Measurements from ENCODE around the gene CTTNBP2.

CTTNBP2 gene

GRCh38 chr7:117750612-117751563 lies 122.4 kb downstream of the CTTNBP2 start:
- Histone ChIP-seq H3K27ac (ENCODE audit: extremely low read depth, low read depth, low read length) (no peak overlapping the region), H3K4me3 (ENCODE audit: low read depth, low read length) (no peak overlapping the region), H3K4me1 (ENCODE audit: control insufficient read depth, insufficient read depth, low read length) (no peaks in the 10 kb centered on the region), H3K36me3 (ENCODE audit: control insufficient read depth in 2 of 2, insufficient read depth in 1 of 2, low read length in 2 of 2) (no peaks in the 10 kb centered on the region; a peak in 1 of 3 replicates), H3K9me3 (ENCODE audit: control insufficient read depth, insufficient read depth, low read depth, low read length) (no peaks in the 10 kb centered on the region)
- TF ChIP-seq ZNF670 (tag by site-specific recombination; IDR thresholded peaks at IDR 0.05; ENCODE audit: low read depth) (no peak), ZNF654 (tag by site-specific recombination; IDR thresholded peaks at IDR 0.05; ENCODE audit: low read depth) (peak; percentile 29; the same call in 1 of the 2 replicates)
- CTCF ChIA-PET: interaction anchor here (0.5 to 2.1 kb wide), 28 partner anchors 9 to 1756 kb away, joined by 3 to 7 read pairs (median 3); no protein-coding TSS in a partner anchor
- POLR2A ChIA-PET: no interaction called here

- no peaks in the 10 kb centered on the region for H3K4me1 ChIP-seq (ENCODE audit: control insufficient read depth, insufficient read depth, low read length)
- TF ChIP-seq ATF2 (tag by site-specific recombination; IDR thresholded peaks at IDR 0.05; ENCODE audit: low read depth): no peak
- TF ChIP-seq BCL11A (tag by site-specific recombination; IDR thresholded peaks at IDR 0.05; ENCODE audit: low read depth): no peak
- TF ChIP-seq KLF9 (tag by site-specific recombination; IDR thresholded peaks at IDR 0.05; ENCODE audit: low read depth): no peak
- TF ChIP-seq ZNF624 (tag by site-specific recombination; IDR thresholded peaks at IDR 0.05): no peak
- TF ChIP-seq, protein P1, sequence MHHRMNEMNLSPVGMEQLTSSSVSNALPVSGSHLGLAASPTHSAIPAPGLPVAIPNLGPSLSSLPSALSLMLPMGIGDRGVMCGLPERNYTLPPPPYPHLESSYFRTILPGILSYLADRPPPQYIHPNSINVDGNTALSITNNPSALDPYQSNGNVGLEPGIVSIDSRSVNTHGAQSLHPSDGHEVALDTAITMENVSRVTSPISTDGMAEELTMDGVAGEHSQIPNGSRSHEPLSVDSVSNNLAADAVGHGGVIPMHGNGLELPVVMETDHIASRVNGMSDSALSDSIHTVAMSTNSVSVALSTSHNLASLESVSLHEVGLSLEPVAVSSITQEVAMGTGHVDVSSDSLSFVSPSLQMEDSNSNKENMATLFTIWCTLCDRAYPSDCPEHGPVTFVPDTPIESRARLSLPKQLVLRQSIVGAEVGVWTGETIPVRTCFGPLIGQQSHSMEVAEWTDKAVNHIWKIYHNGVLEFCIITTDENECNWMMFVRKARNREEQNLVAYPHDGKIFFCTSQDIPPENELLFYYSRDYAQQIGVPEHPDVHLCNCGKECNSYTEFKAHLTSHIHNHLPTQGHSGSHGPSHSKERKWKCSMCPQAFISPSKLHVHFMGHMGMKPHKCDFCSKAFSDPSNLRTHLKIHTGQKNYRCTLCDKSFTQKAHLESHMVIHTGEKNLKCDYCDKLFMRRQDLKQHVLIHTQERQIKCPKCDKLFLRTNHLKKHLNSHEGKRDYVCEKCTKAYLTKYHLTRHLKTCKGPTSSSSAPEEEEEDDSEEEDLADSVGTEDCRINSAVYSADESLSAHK (tag by site-specific recombination; IDR thresholded peaks at IDR 0.05): no peak
- no peak for TF ChIP-seq WT1 (tag by site-specific recombination; IDR thresholded peaks at IDR 0.05)
- TF ChIP-seq ZNF529 (tag by site-specific recombination; IDR thresholded peaks at IDR 0.05; ENCODE audit: insufficient replicate concordance): no peak
- no peak for TF ChIP-seq ZBTB48 (tag by site-specific recombination; IDR thresholded peaks at IDR 0.05)
- no peak overlapping the region for H3K27ac ChIP-seq (ENCODE audit: extremely low read depth, low read depth, low read length)
- CTCF ChIA-PET: no interaction called here
- no peaks in the 10 kb centered on the region for H3K9me3 ChIP-seq (ENCODE audit: control insufficient read depth, insufficient read depth, low read depth, low read length)
- POLR2A ChIA-PET: no interaction called here
- peaks cover 0 to 3% of the 10 kb centered on the region in 2 experiments; a peak in 1 of 3 replicates for H3K36me3 ChIP-seq (ENCODE audit: control insufficient read depth in 2 of 2, insufficient read depth in 1 of 2, low read length in 2 of 2)
- H3K4me3 ChIP-seq (ENCODE audit: low read depth, low read length): no peak overlapping the region
These were observed 131.3 kb downstream of the CTTNBP2 start for GRCh38 chr7:117741962-117742361.

DNA sequence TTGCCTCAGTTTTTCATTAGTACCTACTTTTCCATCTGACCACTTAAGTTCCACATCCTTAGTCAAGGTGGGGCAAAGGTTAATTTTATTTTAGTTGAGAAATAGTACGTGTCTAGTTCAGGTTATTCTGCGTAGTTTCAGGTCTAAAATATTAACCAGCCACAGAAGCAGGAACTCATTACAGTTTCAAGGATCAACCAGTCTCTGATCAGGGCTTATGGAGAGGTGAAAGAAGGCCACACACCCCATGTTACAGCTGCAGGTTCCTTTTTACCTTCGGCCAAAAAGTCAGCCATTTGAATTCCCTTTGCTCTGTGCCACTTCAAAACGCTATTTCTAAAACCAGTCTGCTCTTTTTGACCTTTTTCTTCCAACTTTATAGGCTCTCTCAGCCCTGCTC lies 134.2 kb downstream of the CTTNBP2 start:
- Histone ChIP-seq H3K36me3 (ENCODE audit: control insufficient read depth in 2 of 2, insufficient read depth in 1 of 2, low read length in 2 of 2) (peaks cover 0 to 10% of the 10 kb centered on the region in 2 experiments; a peak in 1 of 3 replicates), H3K9me3 (ENCODE audit: control insufficient read depth, insufficient read depth, low read depth, low read length) (no peaks in the 10 kb centered on the region), H3K4me1 (ENCODE audit: control insufficient read depth, insufficient read depth, low read length) (no peaks in the 10 kb centered on the region), H3K27ac (ENCODE audit: extremely low read depth, low read depth, low read length) (no peak overlapping the region), H3K4me3 (ENCODE audit: low read depth, low read length) (no peak overlapping the region)
- ChIA-PET CTCF (interaction anchor here (0.6 kb wide), 1 partner anchor 1525 kb away, joined by 5 read pairs; no protein-coding TSS in a partner anchor), POLR2A (no interaction called here)
- TF ChIP-seq ZSCAN23 (tag by site-specific recombination; IDR thresholded peaks at IDR 0.05) (no peak), SCRT1 (tag by site-specific recombination; IDR thresholded peaks at IDR 0.05; ENCODE audit: borderline replicate concordance) (no peak), KLF9 (tag by site-specific recombination; IDR thresholded peaks at IDR 0.05; ENCODE audit: low read depth) (no peak), ZNF701 (tag by site-specific recombination; IDR thresholded peaks at IDR 0.05) (no peak), ZNF560 (tag by site-specific recombination; IDR thresholded peaks at IDR 0.05; ENCODE audit: borderline replicate concordance) (no peak), ZNF416 (tag by site-specific recombination; IDR thresholded peaks at IDR 0.05) (no peak), ZNF155 (tag by site-specific recombination; IDR thresholded peaks at IDR 0.05) (no peak), ZFP37 (tag by site-specific recombination; IDR thresholded peaks at IDR 0.05) (no peak), ZNF121 (tag by site-specific recombination; IDR thresholded peaks at IDR 0.05) (no peak), SP3 (tag by site-specific recombination; IDR thresholded peaks at IDR 0.05) (no peak), KLF16 (tag by site-specific recombination; IDR thresholded peaks at IDR 0.05) (no peak), TRIM28 (IDR thresholded peaks at IDR 0.05; ENCODE audit: borderline replicate concordance, low read length) (no peak), HOXA7 (CRISPR knock-in tag; IDR thresholded peaks at IDR 0.05; ENCODE audit: borderline replicate concordance) (no peak), ZNF621 (tag by site-specific recombination; IDR thresholded peaks at IDR 0.05) (no peak), BCL11A (tag by site-specific recombination; IDR thresholded peaks at IDR 0.05; ENCODE audit: low read depth) (no peak)
- TF ChIP-seq, protein P2, sequence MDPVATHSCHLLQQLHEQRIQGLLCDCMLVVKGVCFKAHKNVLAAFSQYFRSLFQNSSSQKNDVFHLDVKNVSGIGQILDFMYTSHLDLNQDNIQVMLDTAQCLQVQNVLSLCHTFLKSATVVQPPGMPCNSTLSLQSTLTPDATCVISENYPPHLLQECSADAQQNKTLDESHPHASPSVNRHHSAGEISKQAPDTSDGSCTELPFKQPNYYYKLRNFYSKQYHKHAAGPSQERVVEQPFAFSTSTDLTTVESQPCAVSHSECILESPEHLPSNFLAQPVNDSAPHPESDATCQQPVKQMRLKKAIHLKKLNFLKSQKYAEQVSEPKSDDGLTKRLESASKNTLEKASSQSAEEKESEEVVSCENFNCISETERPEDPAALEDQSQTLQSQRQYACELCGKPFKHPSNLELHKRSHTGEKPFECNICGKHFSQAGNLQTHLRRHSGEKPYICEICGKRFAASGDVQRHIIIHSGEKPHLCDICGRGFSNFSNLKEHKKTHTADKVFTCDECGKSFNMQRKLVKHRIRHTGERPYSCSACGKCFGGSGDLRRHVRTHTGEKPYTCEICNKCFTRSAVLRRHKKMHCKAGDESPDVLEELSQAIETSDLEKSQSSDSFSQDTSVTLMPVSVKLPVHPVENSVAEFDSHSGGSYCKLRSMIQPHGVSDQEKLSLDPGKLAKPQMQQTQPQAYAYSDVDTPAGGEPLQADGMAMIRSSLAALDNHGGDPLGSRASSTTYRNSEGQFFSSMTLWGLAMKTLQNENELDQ (tag by site-specific recombination; IDR thresholded peaks at IDR 0.05; ENCODE audit: low read depth): no peak
